Measurements from ENCODE around the gene RAD51B. TPM values are rescaled to one million over a fixed set of nuclear protein-coding genes. Genes with fewer than 3 reads are reported as not detected.
A peak's percentile ranks its signal among the peaks of the same experiment; 100 is the strongest.

RAD51B gene
- total RNA-seq, 4 donors from 2014 or later = 14.0 to 16.4 (median 14.8) TPM

GRCh38 chr14:68519671-68520187, 700.1 kb downstream of the RAD51B start:
- Histone ChIP-seq H3K36me3 (no peaks in the 10 kb centered on the region), H3K4me1 (peaks cover 49 to 58% of the 10 kb centered on the region in 2 donors), H3K4me3 (replicated peaks in 1 of 3) (no peak overlapping the region), H3K27me3 (no peaks in the 10 kb centered on the region), H3K27ac (peak overlapping the region in 2 of 3 donors; percentile 77 to 91), H3K9me3 (no peaks in the 10 kb centered on the region)
- intact Hi-C loops (cut with DNase I) = no loop called here
- 91 to 92% methylated on average over 5 of the region's 5 CpGs for WGBS, 2 donors
- no peak for TF ChIP-seq POLR2A (IDR thresholded peaks at IDR 0.05)
- TF ChIP-seq, protein P1, sequence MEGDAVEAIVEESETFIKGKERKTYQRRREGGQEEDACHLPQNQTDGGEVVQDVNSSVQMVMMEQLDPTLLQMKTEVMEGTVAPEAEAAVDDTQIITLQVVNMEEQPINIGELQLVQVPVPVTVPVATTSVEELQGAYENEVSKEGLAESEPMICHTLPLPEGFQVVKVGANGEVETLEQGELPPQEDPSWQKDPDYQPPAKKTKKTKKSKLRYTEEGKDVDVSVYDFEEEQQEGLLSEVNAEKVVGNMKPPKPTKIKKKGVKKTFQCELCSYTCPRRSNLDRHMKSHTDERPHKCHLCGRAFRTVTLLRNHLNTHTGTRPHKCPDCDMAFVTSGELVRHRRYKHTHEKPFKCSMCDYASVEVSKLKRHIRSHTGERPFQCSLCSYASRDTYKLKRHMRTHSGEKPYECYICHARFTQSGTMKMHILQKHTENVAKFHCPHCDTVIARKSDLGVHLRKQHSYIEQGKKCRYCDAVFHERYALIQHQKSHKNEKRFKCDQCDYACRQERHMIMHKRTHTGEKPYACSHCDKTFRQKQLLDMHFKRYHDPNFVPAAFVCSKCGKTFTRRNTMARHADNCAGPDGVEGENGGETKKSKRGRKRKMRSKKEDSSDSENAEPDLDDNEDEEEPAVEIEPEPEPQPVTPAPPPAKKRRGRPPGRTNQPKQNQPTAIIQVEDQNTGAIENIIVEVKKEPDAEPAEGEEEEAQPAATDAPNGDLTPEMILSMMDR (IDR thresholded peaks at IDR 0.05) = no peak
- DNase-seq = no peak

- intact Hi-C loops (cut with DNase I) = no loop called here
These were observed 701.3 kb downstream of the RAD51B start for GRCh38 chr14:68520637-68521556.

DNA sequence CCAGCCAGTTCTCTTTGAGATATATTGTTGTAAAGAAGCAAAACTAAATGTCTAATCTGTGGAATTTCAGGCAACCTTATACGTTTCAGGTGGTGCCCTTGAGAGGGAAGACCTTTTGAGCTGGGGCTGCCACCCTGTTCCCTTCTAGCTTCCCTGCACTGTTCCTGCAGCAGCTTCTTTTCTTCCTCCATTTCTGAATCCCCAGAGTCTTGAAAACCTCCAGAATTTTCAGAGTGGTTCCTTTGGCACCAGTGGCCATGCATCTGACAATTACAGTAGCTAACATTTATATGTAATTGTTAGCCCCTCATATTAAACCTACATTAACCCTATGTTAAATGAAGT, 702.0 kb downstream of the RAD51B start:
- no peaks in the 10 kb centered on the region for H3K36me3 ChIP-seq
- no peak overlapping the region for H3K4me3 ChIP-seq (replicated peaks in 1 of 3)
- H3K4me1 ChIP-seq = peaks cover 53 to 64% of the 10 kb centered on the region in 2 donors
- 64 to 85% methylated on average over 1 of the region's 1 CpG for WGBS, 2 donors
- no peaks in the 10 kb centered on the region for H3K27me3 ChIP-seq
- TF ChIP-seq, protein P1 (IDR thresholded peaks at IDR 0.05) = no peak
- no peak for TF ChIP-seq POLR2A (IDR thresholded peaks at IDR 0.05)
- no peak for DNase-seq
- H3K27ac ChIP-seq = peak overlapping the region; percentile 70 to 91 (median 77)
- intact Hi-C loops (cut with DNase I) = no loop called here
- no peaks in the 10 kb centered on the region for H3K9me3 ChIP-seq

More at GRCh38 chr14:68520637-68521556, 701.3 kb downstream of the RAD51B start:
- peak in 1 of 2 donors; percentile 51 for TF ChIP-seq POLR2A (IDR thresholded peaks at IDR 0.05)
- TF ChIP-seq, protein P1 (IDR thresholded peaks at IDR 0.05) = no peak
- Histone ChIP-seq H3K4me3 (replicated peaks in 1 of 3) (no peak overlapping the region), H3K27ac (peak overlapping the region; percentile 70 to 91 (median 77)), H3K27me3 (no peaks in the 10 kb centered on the region), H3K36me3 (no peaks in the 10 kb centered on the region), H3K4me1 (peaks cover 49 to 58% of the 10 kb centered on the region in 2 donors), H3K9me3 (no peaks in the 10 kb centered on the region)
- 43 to 51% methylated on average over 5 of the region's 5 CpGs for WGBS, 2 donors
- DNase-seq = peak; percentile 87 to 90

DNA sequence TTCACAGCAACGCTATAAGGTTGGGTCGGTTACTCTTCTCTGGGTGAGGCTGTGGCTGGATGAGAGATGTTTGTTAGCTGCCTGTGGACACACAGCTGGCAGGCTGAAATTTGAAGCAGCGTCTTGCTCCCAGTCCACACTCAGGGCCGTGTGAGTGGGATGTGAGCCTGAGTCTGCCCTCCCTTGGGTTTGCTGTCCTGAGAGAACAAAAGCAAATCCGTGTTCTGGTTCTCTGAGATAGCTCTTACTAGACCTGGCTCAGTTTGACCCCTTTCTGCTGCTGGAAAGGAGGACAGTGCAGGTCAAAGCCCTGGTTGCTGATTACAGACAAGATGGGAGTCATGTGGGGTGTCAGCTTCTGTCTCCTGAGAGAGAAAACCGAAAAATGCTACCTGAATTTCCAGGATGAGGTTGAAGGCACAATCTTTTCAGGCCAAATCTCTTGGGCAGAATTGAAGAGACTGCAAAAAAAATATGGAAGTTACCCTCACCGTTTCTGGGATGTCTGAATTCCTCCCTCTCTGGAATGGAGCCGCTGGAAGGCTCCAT, 702.5 kb downstream of the RAD51B start:
- no peak overlapping the region for H3K4me3 ChIP-seq (replicated peaks in 1 of 3)
- intact Hi-C loops (cut with DNase I) = no loop called here
- 66 to 80% methylated on average over 8 of the region's 8 CpGs for WGBS, 2 donors
- DNase-seq = no peak
- peaks cover 58 to 69% of the 10 kb centered on the region in 2 donors for H3K4me1 ChIP-seq
- H3K27ac ChIP-seq = peak overlapping the region; percentile 70 to 91 (median 77)
- H3K9me3 ChIP-seq = no peaks in the 10 kb centered on the region
- no peaks in the 10 kb centered on the region for H3K27me3 ChIP-seq
- no peaks in the 10 kb centered on the region for H3K36me3 ChIP-seq
- no peak for TF ChIP-seq POLR2A (IDR thresholded peaks at IDR 0.05)
- TF ChIP-seq, protein P1 (IDR thresholded peaks at IDR 0.05) = no peak

Data from thyroid gland (tissue), 4 donors.